Activated naive CD4-positive, alpha-beta T cell treated with Interleukin-2 at 50 U/mL for 16 hours (primary cell): Measurements from ENCODE around the gene AURKB.
"Not testable (repeated sequence)": the region's sequence is repeated elsewhere in the genome, so short reads cannot be mapped to it uniquely, and the experiment has no call there.

Experiments
- DNase-seq: peaks from one replicate; pipeline ENCODE4 v3.0.0-alpha.2; 2020

AURKB gene

GRCh38 chr17:8224891-8225812 is 14.8 kb upstream of the AURKB start:
- no peak for DNase-seq

- DNase-seq, result peak; percentile 58
These were observed 13.2 kb upstream of the AURKB start for GRCh38 chr17:8223356-8224126.

GRCh38 chr17:8222630-8223355 is 12.4 kb upstream of the AURKB start:
- DNase-seq, result peak; percentile 88

GRCh38 chr17:8222380-8222629 is 11.9 kb upstream of the AURKB start:
- DNase-seq, result no peak

- DNase-seq, result peak; percentile 88
These were observed 11.4 kb upstream of the AURKB start for GRCh38 chr17:8221663-8222379.

- DNase-seq, result peak; percentile 90
These were observed 10.6 kb upstream of the AURKB start for GRCh38 chr17:8220783-8221662.

- not testable (repeated sequence) for DNase-seq
These were observed 3.6 kb upstream of the AURKB start for GRCh38 chr17:8214000-8214399.

- no peak for DNase-seq
These were observed 2.2 kb upstream of the AURKB start for GRCh38 chr17:8212312-8213180.

- DNase-seq, result no peak
These were observed 535 bp upstream of the AURKB start for GRCh38 chr17:8210761-8211458.

GRCh38 chr17:8206536-8206935 is 3.8 kb downstream of the AURKB start:
- DNase-seq, result no peak

GRCh38 chr17:8204761-8205555 is 5.4 kb downstream of the AURKB start:
- no peak for DNase-seq

- peak; percentile 51 for DNase-seq
These were observed 18.1 kb downstream of the AURKB start for GRCh38 chr17:8192070-8192815.

- DNase-seq, result no peak
These were observed 19.9 kb downstream of the AURKB start for GRCh38 chr17:8190506-8190905.

GRCh38 chr17:8189711-8190477 is 20.5 kb downstream of the AURKB start, which contains the start of gene BORCS6:
BORCS6 (minus strand) TSS chr17:8190180; CDS start chr17:8190140, 40 bp downstream.
- DNase-seq, result peak; percentile 95

GRCh38 chr17:8189041-8189710 is 21.2 kb downstream of the AURKB start:
- DNase-seq, result peak; percentile 39

- peak; percentile 16 for DNase-seq
These were observed 22.0 kb downstream of the AURKB start for GRCh38 chr17:8188263-8188839.
